Measurements from ENCODE around the gene PPIB.
A peak's percentile ranks its signal among the peaks of the same experiment; 100 is the strongest.

Gene PPIB

GRCh38 chr15:64162869-64163658 lies at the start of gene PPIB:
Gene PPIB, minus strand, starts transcription at chr15:64163022. Its CDS starts 36 bp downstream, at chr15:64162986.
- DNase-seq: peak; percentile 98

- DNase-seq: no peak
Measured at GRCh38 chr15:64211696-64212095, 48.9 kb upstream of the PPIB start.

- DNase-seq: no peak
Measured at GRCh38 chr15:64210371-64210770, 47.5 kb upstream of the PPIB start.

DNA sequence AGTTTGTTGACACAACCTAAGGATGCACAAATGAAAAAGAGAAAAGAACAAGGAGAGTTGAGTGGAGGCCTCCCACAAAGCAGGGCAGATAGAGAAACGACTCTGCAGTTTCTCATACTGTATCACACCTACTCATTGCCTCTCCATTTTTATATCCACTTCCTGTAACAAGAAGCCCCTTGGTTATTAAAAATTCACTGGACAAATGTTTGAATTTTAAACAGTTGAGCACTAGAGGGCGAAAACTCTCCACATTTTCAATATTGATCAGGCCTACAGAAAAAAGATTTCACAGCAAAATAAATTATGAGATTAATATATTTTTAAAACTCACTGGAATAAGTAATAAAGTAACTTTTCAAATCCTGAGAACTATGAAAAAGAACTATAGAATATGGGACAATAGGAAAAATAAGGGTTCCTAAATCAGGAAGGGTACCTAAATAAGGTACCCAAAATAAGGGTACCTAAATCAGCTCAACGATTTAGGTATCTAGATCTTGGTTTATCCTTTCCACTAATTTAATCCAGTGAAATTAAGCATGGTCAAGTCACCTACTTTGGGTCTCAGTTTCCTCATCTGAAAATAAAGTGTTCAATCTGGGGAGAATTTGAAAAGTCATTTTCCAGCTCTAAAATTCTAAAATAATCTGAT lies 47.0 kb upstream of the PPIB start:
- DNase-seq: no peak

DNA sequence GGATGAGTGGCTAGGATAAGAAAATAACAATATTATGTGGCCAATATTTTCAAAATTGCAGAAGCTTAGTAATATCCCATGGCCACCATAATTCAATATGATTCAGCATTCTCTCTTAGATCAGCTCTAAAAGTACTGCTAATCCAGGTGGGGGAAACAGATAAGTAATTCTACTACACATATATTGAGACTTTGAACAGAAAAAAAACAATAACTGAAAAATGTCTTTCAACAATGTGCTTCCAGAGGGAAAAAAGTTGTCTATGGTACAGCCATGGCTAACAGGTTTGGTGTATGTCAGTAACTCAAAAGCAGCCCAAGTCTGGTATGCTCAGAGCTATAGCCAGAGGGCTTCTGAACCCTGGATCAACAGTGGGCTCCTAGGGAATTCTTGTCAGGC lies 42.4 kb upstream of the PPIB start:
- DNase-seq: no peak

- DNase-seq: no peak
Measured at GRCh38 chr15:64197425-64197824, 34.6 kb upstream of the PPIB start.

GRCh38 chr15:64193971-64194370 lies 31.1 kb upstream of the PPIB start:
- no peak for DNase-seq

GRCh38 chr15:64191971-64192830 lies 29.4 kb upstream of the PPIB start:
- no peak for DNase-seq

DNA sequence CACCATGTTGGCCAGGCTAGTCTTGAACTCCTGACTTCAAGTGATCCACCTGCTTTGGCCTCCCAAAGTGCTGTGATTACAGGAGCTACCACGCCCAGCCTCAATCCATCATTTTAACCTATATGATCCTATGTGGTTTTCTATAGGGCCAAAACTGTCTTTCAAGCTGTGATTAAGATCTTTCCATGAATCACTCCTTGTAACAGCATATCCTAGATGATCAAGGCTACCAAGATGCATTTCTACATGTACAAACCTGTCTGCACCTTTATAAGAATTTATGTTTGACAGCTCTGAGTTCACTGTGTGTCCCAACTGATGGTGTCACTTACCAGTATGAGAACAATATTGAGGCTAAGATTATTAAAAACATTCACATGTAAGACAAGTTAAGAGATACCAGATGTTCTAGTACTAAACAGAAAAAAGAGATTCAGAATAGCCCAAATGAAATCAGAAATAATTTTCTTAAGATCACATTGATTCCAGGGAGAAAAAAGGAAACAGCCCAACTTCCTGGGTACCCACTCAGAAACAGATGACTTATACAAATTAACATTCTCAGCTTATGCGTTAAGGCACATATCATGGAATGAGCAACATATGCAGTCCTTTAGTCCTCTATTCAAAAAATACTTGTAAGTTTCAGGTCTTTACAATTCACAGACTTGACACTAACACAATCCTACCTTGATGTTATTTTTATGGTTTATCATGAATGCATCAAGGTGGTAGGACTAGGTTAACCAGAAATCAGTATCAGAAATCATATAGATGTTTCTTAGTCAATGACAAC lies 24.8 kb upstream of the PPIB start:
- DNase-seq: no peak

- DNase-seq: peak; percentile 87
Measured at GRCh38 chr15:64185146-64185911, 22.5 kb upstream of the PPIB start.

DNA sequence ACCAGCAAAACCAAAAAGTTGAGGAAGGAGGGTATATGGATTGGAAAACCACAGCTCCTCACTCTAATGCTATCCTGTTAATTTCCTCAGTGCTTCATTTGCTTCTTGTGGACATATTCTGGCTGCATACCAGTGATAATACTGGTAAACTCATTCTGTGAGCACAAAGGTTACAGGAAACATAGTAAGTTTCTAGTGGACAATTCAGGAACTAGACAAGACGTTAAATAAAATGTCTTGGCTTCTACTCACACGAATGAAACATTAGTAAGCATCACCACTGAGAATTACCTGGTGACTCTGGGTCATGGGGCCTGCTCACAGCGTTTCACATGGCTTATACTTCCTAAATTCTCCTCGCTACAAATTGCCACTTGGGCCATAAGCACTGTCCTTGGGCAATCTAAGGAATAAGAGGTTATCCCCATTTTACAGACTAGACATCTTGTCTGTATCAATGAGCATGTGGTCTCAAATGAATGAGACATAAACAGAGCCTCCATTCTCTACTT lies 20.1 kb upstream of the PPIB start:
- DNase-seq: no peak

- no peak for DNase-seq
Measured at GRCh38 chr15:64180235-64180824, 17.5 kb upstream of the PPIB start.

- no peak for DNase-seq
Measured at GRCh38 chr15:64166102-64166890, 3.5 kb upstream of the PPIB start.

GRCh38 chr15:64164436-64164835 lies 1.6 kb upstream of the PPIB start:
- no peak for DNase-seq

GRCh38 chr15:64163659-64164362 lies 989 bp upstream of the PPIB start:
- DNase-seq: peak; percentile 58

DNA sequence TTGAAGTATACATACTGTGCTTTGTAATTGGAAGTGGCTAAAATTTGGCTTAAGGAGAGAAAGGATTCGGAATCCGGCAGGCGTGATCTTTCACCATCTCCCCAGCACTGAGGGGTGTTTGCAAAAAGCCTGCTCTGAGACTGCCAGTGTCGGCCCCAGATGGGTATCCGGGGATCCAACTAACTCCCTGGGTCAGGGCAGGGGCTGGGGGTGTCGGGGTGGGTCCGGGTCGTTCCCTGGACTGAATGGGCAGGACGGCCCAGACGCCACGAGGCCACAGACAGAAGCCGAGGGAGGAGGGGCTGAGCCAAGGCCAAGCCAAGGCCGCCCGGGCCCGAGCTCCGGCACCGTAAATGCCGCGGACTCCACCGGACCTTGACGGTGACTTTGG lies 349 bp downstream of the PPIB start:
- DNase-seq: no peak

DNA sequence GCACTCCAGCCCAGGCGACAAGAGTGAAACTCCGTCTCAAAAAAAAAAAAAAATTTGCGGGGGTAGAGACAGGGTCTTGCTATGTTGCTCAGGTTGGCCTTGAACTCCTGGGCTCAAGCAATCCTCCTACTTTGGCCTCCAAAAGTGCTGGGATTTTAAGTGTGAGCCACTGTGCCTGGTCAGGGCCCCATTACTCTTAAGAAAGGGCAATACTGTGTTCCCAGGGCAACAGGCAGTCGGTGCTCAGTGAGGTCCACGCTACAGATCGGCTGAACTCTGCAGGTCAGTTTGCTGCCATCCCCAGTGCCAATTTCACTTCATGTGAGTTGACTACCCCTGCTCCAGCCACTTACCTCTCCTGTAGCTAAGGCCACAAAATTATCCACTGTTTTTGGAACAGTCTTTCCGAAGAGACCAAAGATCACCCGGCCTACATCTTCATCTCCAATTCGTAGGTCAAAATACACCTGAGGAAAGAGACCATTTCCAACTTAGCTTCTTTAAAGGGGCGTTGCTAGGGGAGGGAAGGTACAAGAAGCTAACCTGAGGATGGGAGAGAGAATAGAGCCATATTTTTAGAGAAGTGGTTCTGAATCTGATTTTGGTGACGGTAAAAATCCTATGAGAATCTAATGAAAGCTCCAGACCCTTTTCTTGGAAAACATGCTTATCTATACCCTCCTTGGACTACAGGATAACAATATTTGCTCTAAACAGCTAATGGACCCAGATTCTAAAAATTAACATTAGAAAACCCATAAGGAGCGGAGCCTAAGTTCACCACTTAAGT lies 939 bp downstream of the PPIB start:
- DNase-seq: no peak

- no peak for DNase-seq
Measured at GRCh38 chr15:64158363-64159134, 4.3 kb downstream of the PPIB start.
